Heart right ventricle (tissue), 16 donors: ENCODE measurements around the gene HOXD11. TPM values are rescaled to one million over a fixed set of nuclear protein-coding genes. Genes with fewer than 3 reads are reported as not detected.

Experiments
- ATAC-seq, 8 donors: fragments of 200-7000 bp; cut with Tn5 transposase; one replicate each; pipeline ENCODE4 v1.9.1; 2020; ENCODE audit warnings: mild to moderate bottlenecking in 8 of 8, moderate library complexity in 8 of 8, moderate number of reproducible peaks in 1 of 8
- DNase-seq, 2 donors: peaks; one replicate each; pipeline ENCODE4 v3.0.0-alpha.2; 2020
- H3K27ac ChIP-seq, 10 donors: fragments of 200-600 bp; sonication (generic) in 2 of 10; one replicate each; pipeline versions ENCODE4 v1.5.0 to v1.8.0; 2020 to 2022; ENCODE audit warnings: mild to moderate bottlenecking in 3 of 10
- H3K27me3 ChIP-seq, 7 donors: fragments of 200-600 bp; one replicate each; pipeline ENCODE4 v1.8.0; 2021 to 2022; ENCODE audit warnings: mild to moderate bottlenecking in 2 of 7
- H3K36me3 ChIP-seq, 9 donors: fragments of 200-600 bp; sonication (generic) in 1 of 9; one replicate each; pipeline versions ENCODE4 v1.5.0 to v1.8.0; 2020 to 2022; ENCODE audit warnings: mild to moderate bottlenecking in 2 of 9
- H3K4me1 ChIP-seq, 9 donors: fragments of 200-600 bp; sonication (generic) in 1 of 9; one replicate each; pipeline versions ENCODE4 v1.5.0 to v1.8.0; 2020 to 2022; ENCODE audit warnings: mild to moderate bottlenecking in 4 of 9
- H3K4me3 ChIP-seq, 10 donors: fragments of 200-600 bp; sonication (generic) in 2 of 10; one replicate each; pipeline versions ENCODE4 v1.5.0 to v1.8.0; 2020 to 2022; ENCODE audit warnings: mild to moderate bottlenecking in 7 of 10, moderate library complexity in 2 of 10
- H3K9me3 ChIP-seq, 11 donors: fragments of 200-600 bp in 10 of 11; sonication (generic) in 2 of 11; one replicate each; pipeline versions ENCODE4 v1.5.0 to v1.8.0; 2013 to 2022; ENCODE audit warnings: mild to moderate bottlenecking in 2 of 11, control low read depth in 1 of 11, moderate library complexity in 1 of 11
- CTCF ChIP-seq, 9 donors: fragments of 200-600 bp; sonication (generic) in 2 of 9; IDR thresholded peaks; one replicate each; pipeline versions ENCODE4 v1.5.0 to v1.8.0; 2021 to 2022; ENCODE audit warnings: antibody characterized with exemption in 9 of 9, mild to moderate bottlenecking in 5 of 9, moderate library complexity in 1 of 9
- WGBS, 2 donors: extraction: QIAGEN DNeasy Blood & Tissue Kit; methylation state at CpG; one replicate each; pipeline ENCODE4 v1.1.7; 2013; ENCODE audit warnings: inconsistent platforms in 1 of 2; 5-methylcytosine and 5-hydroxymethylcytosine counted together
- intact Hi-C, 10 donors: fragments of 100-400 bp; cut with DNase I; formaldehyde crosslinking; loops; one replicate each; pipeline versions ENCODE4 v1.11.1 to v1.14.2; 2022
- polyA plus RNA-seq, 2 donors: library from polyadenylated mRNA; stranded (reverse); fragments of 200-250 nt; gene quantifications; one replicate each; pipeline ENCODE4 v1.2.3, GENCODE V29; 2013
- total RNA-seq, 10 donors: library from RNA; stranded (reverse); fragmentation: NEBNext Ultra II Directional in 3 of 10; extraction: Animal tissue kit (Norgen Biotek cat#: 25700) in 3 of 10; gene quantifications; one replicate each; pipeline versions ENCODE4 v1.2.1 to v1.2.4, GENCODE V29; 2021 to 2023
- donor health status: Arrhythmogenic right ventricular cardiomyopathy.
- donor health status: ischemic (EF 13 %, LVEDD 7.1; RV severe dilation, severe dysfunction).
- donor health status: healthy with polysubstance abuse.
- donor health status: DM: no; HTN: yes; CAD: no.
- donor health status: DM: no; HTN: no; CAD: no.
- donor health status: ischemic (EF 25% LVEDD 6.9; RV normal size, moderate dysfunction).
- donor health status: ischemic (EF 25% LVEDD 5.7; RV mildly dilated, moderate dysfunction).
- donor health status: healthy.
- donor health status: DM: yes; HTN: yes; CAD: no.
- donor health status: Ischemic cardiomyopathy.
- donor health status: ischemic (EF 35%, LVEDD 5.7; RV mildly dilated, moderate dysfunction).
- donor health status: nonischemic (EF 11% LVEDD 7.7; RV severe dilation, severe dysfunction).
- donor health status: DM: yes; HTN: yes; CAD: no.
- donor health status: PGD.
- donor health status: ischemic (EF 29% LVEDD 5.4; RV normal size, mild dysfunction).
- donor health status: nonischemic (EF 23%, LVEDD 6.1; RV moderate dilation, normal function).

Gene HOXD11
- total and polyA plus RNA-seq, 12 donors = not detected

- Histone ChIP-seq H3K4me1 (peaks cover 0 to 24% (median 18%) of the 10 kb centered on the region in 9 donors), H3K27ac (peak overlapping the region in 1 of 10 donors; percentile 35), H3K4me3 (peak overlapping the region in 1 of 10 donors; percentile 56), H3K36me3 (no peaks in the 10 kb centered on the region), H3K27me3 (peaks cover 30 to 100% (median 98%) of the 10 kb centered on the region in 7 donors), H3K9me3 (no peaks in the 10 kb centered on the region)
- DNase-seq (no peak), ATAC-seq (no peak)
- WGBS, 2 donors = 38 to 39% methylated on average over 8 of the region's 8 CpGs
- no peak for TF ChIP-seq CTCF (IDR thresholded peaks at IDR 0.05)
- intact Hi-C loops = loop anchor here in 1 of 10 donors (10.0 kb wide), 1 partner anchor 677 kb away; no protein-coding TSS in a partner anchor
These were observed 30.8 kb downstream of the HOXD11 start for GRCh38 chr2:176137906-176138305.

GRCh38 chr2:176138526-176138922 lies 31.4 kb downstream of the HOXD11 start:
- intact Hi-C loops = loop anchor here in 1 of 10 donors (10.0 kb wide), 1 partner anchor 676 kb away; no protein-coding TSS in a partner anchor
- TF ChIP-seq CTCF (IDR thresholded peaks at IDR 0.05) = no peak
- ATAC-seq (no peak), DNase-seq (no peak)
- Histone ChIP-seq H3K27ac (peak overlapping the region in 3 of 10 donors; percentile 9 to 47 (median 35)), H3K9me3 (no peaks in the 10 kb centered on the region), H3K27me3 (peaks cover 24 to 100% (median 98%) of the 10 kb centered on the region in 7 donors), H3K36me3 (no peaks in the 10 kb centered on the region), H3K4me1 (peaks cover 0 to 24% (median 18%) of the 10 kb centered on the region in 9 donors), H3K4me3 (no peak overlapping the region)
- 12 to 13% methylated on average over 14 of the region's 14 CpGs for WGBS, 2 donors

- DNase-seq (no peak), ATAC-seq (no peak)
- H3K27me3 ChIP-seq = peaks cover 22 to 100% (median 98%) of the 10 kb centered on the region in 7 donors
- peak overlapping the region in 3 of 10 donors; percentile 9 to 47 (median 35) for H3K27ac ChIP-seq
- WGBS, 2 donors = 16 to 19% methylated on average over 28 of the region's 28 CpGs
- intact Hi-C loops = loop anchor here in 1 of 10 donors (10.0 kb wide), 1 partner anchor 676 kb away; no protein-coding TSS in a partner anchor
- peaks cover 0 to 24% (median 18%) of the 10 kb centered on the region in 9 donors for H3K4me1 ChIP-seq
- no peaks in the 10 kb centered on the region for H3K36me3 ChIP-seq
- H3K9me3 ChIP-seq = no peaks in the 10 kb centered on the region
- no peak overlapping the region for H3K4me3 ChIP-seq
- TF ChIP-seq CTCF (IDR thresholded peaks at IDR 0.05) = no peak
These were observed 32.0 kb downstream of the HOXD11 start for GRCh38 chr2:176138923-176139660.

GRCh38 chr2:176139661-176140512 lies 32.8 kb downstream of the HOXD11 start:
- Histone ChIP-seq H3K27ac (peak overlapping the region in 3 of 10 donors; percentile 47 to 57 (median 56)), H3K9me3 (no peaks in the 10 kb centered on the region), H3K27me3 (peaks cover 22 to 100% (median 98%) of the 10 kb centered on the region in 7 donors), H3K4me3 (peak overlapping the region; percentile 11 to 65 (median 46)), H3K4me1 (peaks cover 0 to 24% (median 18%) of the 10 kb centered on the region in 9 donors), H3K36me3 (no peaks in the 10 kb centered on the region)
- ATAC-seq = peak in 1 of 8 donors; percentile 6
- no peak for DNase-seq
- TF ChIP-seq CTCF (IDR thresholded peaks at IDR 0.05) = no peak
- WGBS, 2 donors = 15 to 18% methylated on average over 41 of the region's 41 CpGs
- intact Hi-C loops = loop anchor here (1.0 to 10.0 kb wide), 16 partner anchors 127 to 675 kb away; partner anchors contain the start of gene MTX2 (in 1 of the 10)
